GM10248 (cell line): ENCODE results near the gene WDR17.
A peak's percentile ranks its signal among the peaks of the same experiment; 100 is the strongest.

Experiments
- CTCF ChIA-PET: fragments of 300-600 bp; sonication (Branson Sonifier 250); formaldehyde crosslinking; extraction: SDS; loops from one replicate; lab custom pipeline; 2021; ENCODE audit warnings: antibody characterized with exemption; lab: Yijun Ruan, JAX
- POLR2A ChIA-PET: fragments of 350-650 bp; sonication (Branson Sonifier 250); formaldehyde crosslinking; extraction: SDS; loops from one replicate; lab custom pipeline; 2020; ENCODE audit warnings: antibody characterized with exemption; lab: Yijun Ruan, JAX
- DNase-seq: peaks from one replicate; pipeline ENCODE4 v3.0.0; 2012; ENCODE audit errors: extremely low spot score
- CTCF ChIP-seq: IDR thresholded peaks from 2 replicates; pipeline ENCODE4 v1.5.1; 2012; ENCODE audit warnings: mild to moderate bottlenecking, low read depth; ENCODE audit errors: extremely low read depth, missing control alignments, control extremely low read depth

The WDR17 gene

GRCh38 chr4:176065435-176066291 lies at the start of gene WDR17:
Gene WDR17 (plus strand): TSS chr4:176065841. CDS start chr4:176111581, 45,740 bp downstream.
- CTCF ChIA-PET: no interaction called here
- POLR2A ChIA-PET: no interaction called here
- peak; percentile 91 for DNase-seq
- no peak for TF ChIP-seq CTCF

DNA sequence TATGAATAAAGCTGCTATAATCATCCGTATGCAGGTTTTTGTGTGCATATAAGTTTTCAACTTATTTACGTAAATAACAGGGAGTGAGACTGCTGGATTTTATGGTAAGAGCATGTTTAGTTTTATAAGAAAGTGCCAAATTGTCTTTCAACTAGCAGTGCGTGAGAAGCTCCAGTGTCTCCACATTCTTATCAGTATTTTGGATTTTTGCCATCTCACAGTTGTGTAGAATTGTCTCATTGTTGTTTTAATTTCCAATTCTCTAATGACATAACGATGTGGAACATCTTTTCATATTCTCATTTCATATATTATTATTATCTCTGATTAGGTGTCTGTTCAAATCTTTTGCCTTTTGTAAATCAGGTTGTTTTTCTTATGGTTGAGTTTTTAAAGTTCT lies 49.0 kb upstream of the WDR17 start:
- POLR2A ChIA-PET: no interaction called here
- CTCF ChIA-PET: no interaction called here
- no peak for DNase-seq
- TF ChIP-seq CTCF: no peak

- TF ChIP-seq CTCF: no peak
- ChIA-PET POLR2A (no interaction called here), CTCF (no interaction called here)
- DNase-seq: no peak
Observed at GRCh38 chr4:176020481-176021085, 45.1 kb upstream of the WDR17 start.

DNA sequence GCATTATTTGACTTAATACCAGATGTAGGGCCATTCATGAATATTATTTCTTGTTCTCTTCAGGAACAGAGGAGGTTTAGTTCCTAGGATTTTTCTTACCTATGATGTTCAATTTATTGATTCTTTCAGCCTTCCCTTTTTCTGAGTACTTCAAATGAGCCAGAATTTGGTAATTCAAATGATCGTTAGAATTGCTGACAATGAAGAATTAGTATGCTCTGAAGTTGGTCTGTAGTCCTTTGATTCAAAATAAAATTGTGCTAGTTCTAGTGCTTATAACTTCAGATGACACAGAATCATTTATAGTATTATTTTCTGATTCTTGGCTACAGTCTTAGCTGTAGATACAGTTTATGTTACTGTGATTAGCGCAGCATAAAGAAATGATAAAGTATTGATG lies 35.2 kb upstream of the WDR17 start:
- POLR2A ChIA-PET: no interaction called here
- no peak for DNase-seq
- CTCF ChIA-PET: no interaction called here
- TF ChIP-seq CTCF: no peak

- ChIA-PET CTCF (interaction anchor here (0.9 to 1.3 kb wide), 2 partner anchors 23 to 308 kb away, joined by 3 read pairs; no protein-coding TSS in a partner anchor), POLR2A (no interaction called here)
- no peak for TF ChIP-seq CTCF
- no peak for DNase-seq
Observed at GRCh38 chr4:176031922-176032321, 33.7 kb upstream of the WDR17 start.

DNA sequence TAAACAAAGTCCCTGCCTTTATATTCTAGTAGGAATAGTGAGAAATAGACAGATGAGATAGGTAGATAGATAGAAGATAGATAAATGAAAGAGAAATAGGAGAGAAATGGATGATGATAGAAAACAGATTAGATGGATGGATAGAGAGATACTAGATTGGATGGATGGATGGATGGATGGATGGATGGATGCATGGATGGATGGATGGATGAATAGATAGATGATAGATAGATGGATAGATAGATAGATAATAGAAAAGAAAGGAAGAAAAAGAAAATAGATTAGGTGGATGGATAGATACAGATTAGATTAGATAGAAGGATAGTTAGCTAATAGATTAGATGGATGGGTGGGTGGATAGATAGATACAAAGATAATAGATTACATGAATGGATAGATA lies 33.2 kb upstream of the WDR17 start:
- ChIA-PET CTCF (interaction anchor here (1.3 kb wide), 1 partner anchor 22 kb away, joined by 3 read pairs; no protein-coding TSS in a partner anchor), POLR2A (no interaction called here)
- no peak for DNase-seq
- no peak for TF ChIP-seq CTCF
